ENCODE measurements around the gene FERMT3.
A peak's percentile ranks its signal among the peaks of the same experiment; 100 is the strongest.

FERMT3 gene

GRCh38 chr11:64204464-64204989 lies 2.0 kb upstream of the FERMT3 start:
- peak; percentile 79 for TF ChIP-seq CTCF (IDR thresholded peaks at IDR 0.05; ENCODE audit: low read depth, low read length)
- peak; percentile 97 for DNase-seq (ENCODE audit: extremely low read depth, low read depth)

- TF ChIP-seq CTCF (IDR thresholded peaks at IDR 0.05; ENCODE audit: low read depth, low read length): no peak
- DNase-seq (ENCODE audit: extremely low read depth, low read depth): no peak
Measured at GRCh38 chr11:64207256-64208085, 950 bp downstream of the FERMT3 start.

- no peak for DNase-seq (ENCODE audit: extremely low read depth, low read depth)
- no peak for TF ChIP-seq CTCF (IDR thresholded peaks at IDR 0.05; ENCODE audit: low read depth, low read length)
Measured at GRCh38 chr11:64208086-64208795, 1.7 kb downstream of the FERMT3 start.

- no peak for DNase-seq (ENCODE audit: extremely low read depth, low read depth)
Measured at GRCh38 chr11:64208796-64209562, 2.5 kb downstream of the FERMT3 start.

GRCh38 chr11:64209563-64209843 lies 3.0 kb downstream of the FERMT3 start:
- DNase-seq (ENCODE audit: extremely low read depth, low read depth): no peak
- no peak for TF ChIP-seq CTCF (IDR thresholded peaks at IDR 0.05; ENCODE audit: low read depth, low read length)

More at GRCh38 chr11:64208796-64209562, 2.5 kb downstream of the FERMT3 start:
- no peak for TF ChIP-seq CTCF (IDR thresholded peaks at IDR 0.05; ENCODE audit: low read depth, low read length)

GRCh38 chr11:64210301-64211020 lies 3.9 kb downstream of the FERMT3 start:
- no peak for TF ChIP-seq CTCF (IDR thresholded peaks at IDR 0.05; ENCODE audit: low read depth, low read length)

More at GRCh38 chr11:64210301-64211020, 3.9 kb downstream of the FERMT3 start:
- no peak for DNase-seq (ENCODE audit: extremely low read depth, low read depth)
